ENCODE results near the gene LPP.

- TF ChIP-seq POLR2A (IDR thresholded peaks at IDR 0.05; ENCODE audit: low read depth, low read length) (no peak), NRF1 (conservative IDR thresholded peaks at IDR 0.05; ENCODE audit: low read depth, low read length) (no peak), POLR2AphosphoS5 (IDR thresholded peaks at IDR 0.05; ENCODE audit: low read length) (no peak), FOS (IDR thresholded peaks at IDR 0.05; ENCODE audit: borderline replicate concordance, extremely low read depth, insufficient read length) (no peak), SKIL (IDR thresholded peaks at IDR 0.05; ENCODE audit: low read depth, poor library complexity, severe bottlenecking) (no peak), CBFB (IDR thresholded peaks at IDR 0.05; ENCODE audit: low read depth) (no peak), CTCF (IDR thresholded peaks at IDR 0.05 in 2 of 3, conservative IDR thresholded peaks at IDR 0.05 in 1 of 3; ENCODE audit: control insufficient read depth in 2 of 3, extremely low read depth in 1 of 3, insufficient read depth in 1 of 3, low read depth in 3 of 3, low read length in 3 of 3) (no peak), ATF3 (IDR thresholded peaks at IDR 0.05; ENCODE audit: borderline replicate concordance, extremely low read depth, low read depth, low read length) (no peak), USF2 (IDR thresholded peaks at IDR 0.05; ENCODE audit: borderline replicate concordance, low read depth, low read length) (no peak), MAX (IDR thresholded peaks at IDR 0.05; ENCODE audit: low read depth, low read length) (no peak), JUND (IDR thresholded peaks at IDR 0.05; ENCODE audit: low read depth, low read length) (no peak), NBN (IDR thresholded peaks at IDR 0.05) (no peak)
Observed at GRCh38 chr3:188533612-188534357, 379.8 kb downstream of the LPP start.

Measured in GM12878 (cell line).